IMR-90 (cell line): ENCODE data around the gene UGT1A3. TPM values are rescaled to one million over a fixed set of nuclear protein-coding genes. Genes with fewer than 3 reads are reported as not detected.

ENCODE experiments used
- ATAC-seq: fragments of 200-7000 bp; cut with Tn5 transposase; 2 replicates; pipeline ENCODE4 v1.9.1; 2020; ENCODE audit warnings: low read depth, mild to moderate bottlenecking, moderate library complexity
- BruUV-seq: library from RNA; stranded (reverse); fragments of 400-500 nt; replicated peaks from 2 replicates; lab custom pipeline; 2021; lab: Mats Ljungman, UMichigan
- CTCF ChIA-PET: fragments of 300-600 bp; formaldehyde crosslinking; extraction: SDS; loops from one replicate; lab custom pipeline; 2021; ENCODE audit warnings: antibody characterized with exemption; lab: Yijun Ruan, JAX
- POLR2A ChIA-PET: fragments of 300-600 bp; sonication (Branson Sonifier 250); formaldehyde crosslinking; loops from one replicate; lab custom pipeline; 2022; ENCODE audit warnings: antibody characterized with exemption; ENCODE audit not compliant: unreplicated experiment; lab: Charles Lee
- DNase-seq: peaks from one replicate; pipeline ENCODE4 v3.0.0; 2013
- H2AFZ ChIP-seq: replicated peaks from 2 replicates; pipeline ENCODE3; 2013; ENCODE audit warnings: low read length, mild to moderate bottlenecking; ENCODE audit not compliant: poor library complexity
- H2AK5ac ChIP-seq: 2 replicates; pipeline ENCODE4 v1.6.1; 2013; ENCODE audit warnings: low read depth, low read length, inconsistent platforms
- H2AK9ac ChIP-seq: replicated peaks from 2 replicates; pipeline ENCODE3; 2013; ENCODE audit warnings: mild to moderate bottlenecking, low read depth, low read length, moderate library complexity; ENCODE audit not compliant: poor library complexity
- H2BK120ac ChIP-seq: 2 replicates; pipeline ENCODE4 v1.6.1; 2013; ENCODE audit warnings: low read depth, low read length, inconsistent platforms
- H2BK15ac ChIP-seq: 3 replicates; pipeline ENCODE4 v1.6.1; 2013; ENCODE audit warnings: low read depth, low read length, inconsistent platforms
- H2BK20ac ChIP-seq: 2 replicates; pipeline ENCODE4 v1.6.1; 2013; ENCODE audit warnings: low read depth, mild to moderate bottlenecking, inconsistent platforms, low read length, moderate library complexity
- H2BK5ac ChIP-seq: 2 replicates; pipeline ENCODE4 v1.6.1; 2013; ENCODE audit warnings: mild to moderate bottlenecking, low read depth, low read length, inconsistent platforms; ENCODE audit not compliant: poor library complexity, severe bottlenecking
- H3K14ac ChIP-seq: replicated peaks from 2 replicates; pipeline ENCODE4 v1.6.1; 2013; ENCODE audit warnings: low read depth, low read length, inconsistent platforms
- H3K18ac ChIP-seq: 2 replicates; pipeline ENCODE4 v1.6.1; 2013; ENCODE audit warnings: low read depth, low read length, control low read depth
- H3K23ac ChIP-seq: 2 replicates; pipeline ENCODE4 v1.6.1; 2013; ENCODE audit warnings: low read depth, low read length, inconsistent platforms
- H3K27ac ChIP-seq: 2 replicates; pipeline ENCODE4 v1.5.1; 2013; ENCODE audit warnings: mild to moderate bottlenecking, control low read depth, low read length; ENCODE audit not compliant: insufficient read depth
- H3K27me3 ChIP-seq: 2 replicates; pipeline ENCODE4 v1.6.1; 2013; ENCODE audit warnings: low read length; ENCODE audit not compliant: control insufficient read depth, insufficient read depth
- H3K36me3 ChIP-seq: 2 replicates; pipeline ENCODE4 v1.6.1; 2013; ENCODE audit warnings: low read length, mixed read lengths; ENCODE audit not compliant: control insufficient read depth, insufficient read depth
- H3K4ac ChIP-seq: 2 replicates; pipeline ENCODE4 v1.6.1; 2013; ENCODE audit warnings: low read depth, low read length, inconsistent platforms
- H3K4me1 ChIP-seq: 2 replicates; pipeline ENCODE4 v1.6.1; 2013; ENCODE audit warnings: low read length, mixed read lengths; ENCODE audit not compliant: control insufficient read depth, insufficient read depth
- H3K4me2 ChIP-seq: 2 replicates; pipeline ENCODE4 v1.6.1; 2013; ENCODE audit warnings: low read depth, mild to moderate bottlenecking, control low read depth, low read length, moderate library complexity
- H3K4me3 ChIP-seq: 2 replicates; pipeline ENCODE4 v1.5.1; 2013; ENCODE audit warnings: low read depth, mild to moderate bottlenecking, control low read depth, low read length, moderate library complexity; ENCODE audit not compliant: insufficient read depth
- H3K56ac ChIP-seq: 2 replicates; pipeline ENCODE4 v1.6.1; 2013; ENCODE audit warnings: low read length, inconsistent platforms; ENCODE audit not compliant: insufficient read depth; ENCODE audit errors: extremely low read depth
- H3K79me1 ChIP-seq, 2 experiments: 2 replicates each; pipeline ENCODE4 v1.6.1; 2013; ENCODE audit warnings: low read length in 2 of 2, inconsistent platforms in 1 of 2, low read depth in 1 of 2
- H3K9ac ChIP-seq: 2 replicates; pipeline ENCODE4 v1.6.1; 2013; ENCODE audit warnings: low read depth, low read length, control low read depth
- H3K9me1 ChIP-seq: 2 replicates; pipeline ENCODE4 v1.6.1; 2013; ENCODE audit warnings: low read length, inconsistent platforms; ENCODE audit not compliant: insufficient read depth
- H3K9me3 ChIP-seq: 2 replicates; pipeline ENCODE4 v1.6.1; 2013; ENCODE audit warnings: low read length; ENCODE audit not compliant: control insufficient read depth, insufficient read depth
- H4K20me1 ChIP-seq: 2 replicates; pipeline ENCODE4 v1.6.1; 2013; ENCODE audit warnings: low read length, inconsistent platforms; ENCODE audit not compliant: insufficient read depth
- H4K5ac ChIP-seq: 2 replicates; pipeline ENCODE4 v1.6.1; 2013; ENCODE audit warnings: mild to moderate bottlenecking, low read depth, low read length, control low read depth
- H4K8ac ChIP-seq, 2 experiments: 2 replicates each; pipeline ENCODE4 v1.6.1; 2013; ENCODE audit warnings: low read depth in 2 of 2, low read length in 2 of 2, control low read depth in 1 of 2, inconsistent platforms in 1 of 2
- H4K91ac ChIP-seq: 2 replicates; pipeline ENCODE4 v1.6.1; 2013; ENCODE audit warnings: low read depth, low read length, inconsistent platforms; ENCODE audit not compliant: insufficient read depth
- CTCF ChIP-seq: conservative IDR thresholded peaks from 2 replicates; pipeline ENCODE4 v1.5.1; 2012; ENCODE audit warnings: mild to moderate bottlenecking, low read depth, low read length, improper control_type of control experiment
- MAFK ChIP-seq: IDR thresholded peaks from 2 replicates; pipeline ENCODE4 v1.6.1; 2012; ENCODE audit warnings: low read depth, low read length, improper control_type of control experiment
- NFE2L2 ChIP-seq: fragments of 150-350 bp; IDR thresholded peaks from 2 replicates; pipeline ENCODE4 v1.6.1; 2016; ENCODE audit warnings: low read depth, mild to moderate bottlenecking, low read length
- WGBS, 2 experiments: methylation state at CpG; one replicate each; pipeline versions ENCODE4 v1.1.5 to v1.1.7; 2013; ENCODE audit warnings: missing lambda C conversion rate in 2 of 2; ENCODE audit not compliant: insufficient read length in 1 of 2; ENCODE audit errors: extremely low coverage in 2 of 2; 5-methylcytosine and 5-hydroxymethylcytosine counted together
- dilution Hi-C: fragments of 300-500 bp; cut with HindIII; formaldehyde crosslinking; loops from one replicate; pipeline ENCODE4 v1.14.3; 2018; ENCODE audit warnings: low sequenced_read_pairs; ENCODE audit not compliant: unreplicated experiment
- in situ Hi-C: fragments of 300-500 bp; cut with MboI; formaldehyde crosslinking; loops from 3 replicates; pipeline ENCODE4 v1.14.3; 2019; ENCODE audit warnings: low sequenced_read_pairs, inconsistent platforms, mixed read lengths
- intact Hi-C: fragments of 100-400 bp; cut with micrococcal nuclease; formaldehyde crosslinking; loops from 2 replicates; pipeline ENCODE4 v1.10.0; 2022
- polyA plus RNA-seq, 3 experiments: library from polyadenylated mRNA; depleted of rRNA; stranded (reverse); fragments of >200 nt; gene quantifications; 2 replicates each; pipeline ENCODE4 v1.2.3, GENCODE V29; 2012; ENCODE audit warnings: low replicate concordance in 1 of 3
- total RNA-seq: library from RNA; depleted of rRNA; stranded (reverse); fragments of >200 nt; gene quantifications from 2 replicates; pipeline ENCODE4 v1.2.3, GENCODE V29; 2012

Gene UGT1A3
- total and polyA plus RNA-seq, 2 of the 4 experiments (the other 2 are of a cell fraction), result not detected

- no peak overlapping the region for H3K4ac ChIP-seq
- BruUV-seq, result no TSS peak
- no peak overlapping the region for H4K8ac ChIP-seq
- H3K27me3 ChIP-seq, result no peaks in the 10 kb centered on the region
- H3K4me3 ChIP-seq, result no peak overlapping the region
- in situ Hi-C loops (no loop called here), dilution Hi-C loops (no loop called here), intact Hi-C loops (no loop called here)
- no peaks in the 10 kb centered on the region for H3K79me1 ChIP-seq
- no peak overlapping the region for H4K91ac ChIP-seq
- H2BK15ac ChIP-seq, result no peak overlapping the region
- no peaks in the 10 kb centered on the region for H4K20me1 ChIP-seq
- WGBS, 2 experiments, result no CpG with 5 or more reads among the region's 3 CpGs
- no peak for DNase-seq
- ChIA-PET POLR2A (no interaction called here), CTCF (no interaction called here)
- no peak overlapping the region for H3K9ac ChIP-seq
- H2AFZ ChIP-seq, result no peak overlapping the region
- no peak for ATAC-seq
- no peaks in the 10 kb centered on the region for H3K36me3 ChIP-seq
- H3K56ac ChIP-seq, result no peak overlapping the region
- H3K27ac ChIP-seq, result no peak overlapping the region
- peaks cover 11% of the 10 kb centered on the region for H3K4me1 ChIP-seq
- no peak overlapping the region for H2BK20ac ChIP-seq
- no peak overlapping the region for H2BK120ac ChIP-seq
- H2AK5ac ChIP-seq, result no peak overlapping the region
- H3K23ac ChIP-seq, result no peak overlapping the region
- no peak overlapping the region for H2BK5ac ChIP-seq
- no peak overlapping the region for H3K18ac ChIP-seq
- H3K4me2 ChIP-seq, result no peak overlapping the region
- no peaks in the 10 kb centered on the region for H3K9me3 ChIP-seq
- TF ChIP-seq CTCF (no peak), MAFK (no peak), NFE2L2 (no peak)
- H2AK9ac ChIP-seq, result no peak overlapping the region
- H3K9me1 ChIP-seq, result no peaks in the 10 kb centered on the region
- no peak overlapping the region for H4K5ac ChIP-seq
- no peak overlapping the region for H3K14ac ChIP-seq
These were observed 26.6 kb upstream of the UGT1A3 start for GRCh38 chr2:233702238-233702637.
